Fibroblast of the aortic adventitia (primary cell): ENCODE results near the gene KCND2. TPM values are rescaled to one million over a fixed set of nuclear protein-coding genes. Genes with fewer than 3 reads are reported as not detected.

ENCODE experiments used
- DNase-seq: peaks from one replicate; pipeline ENCODE4 v3.0.0-alpha.2; 2010; ENCODE audit warnings: low read depth
- H3K4me3 ChIP-seq: 2 replicates; pipeline ENCODE4 v1.5.1; 2011; ENCODE audit warnings: low read depth, mild to moderate bottlenecking, control low read depth, low read length, moderate library complexity
- CTCF ChIP-seq: IDR thresholded peaks from 2 replicates; pipeline ENCODE4 v1.5.1; 2011; ENCODE audit warnings: mild to moderate bottlenecking, low read length, control low read depth, inconsistent platforms; ENCODE audit not compliant: insufficient read depth
- total RNA-seq: library from RNA; depleted of rRNA; stranded (reverse); fragments of >200 nt; gene quantifications from 2 replicates; pipeline ENCODE4 v1.2.3, GENCODE V29; 2012; ENCODE audit warnings: low replicate concordance

KCND2 gene
- total RNA-seq, 1 donor, result 11.3 TPM

DNA sequence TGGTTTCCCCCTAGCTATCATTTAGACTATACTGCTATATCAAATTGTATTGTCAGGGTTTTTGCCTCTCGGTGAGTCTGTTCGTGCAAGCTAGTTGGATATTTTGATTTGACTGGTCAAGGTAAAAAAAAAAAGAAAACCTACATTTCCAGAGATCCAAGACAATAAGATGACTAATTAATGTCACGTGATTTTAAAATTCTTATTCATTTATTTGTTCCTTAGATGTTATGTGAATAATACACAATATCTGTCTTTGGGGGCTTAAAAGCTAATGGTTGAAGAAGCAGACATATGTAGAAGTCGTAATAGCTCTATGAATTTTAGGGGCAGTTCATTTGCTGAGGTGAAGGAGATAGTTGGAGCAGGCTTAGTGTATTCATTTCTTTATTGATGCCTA is 191.1 kb downstream of the KCND2 start:
- H3K4me3 ChIP-seq, result no peak overlapping the region

DNA sequence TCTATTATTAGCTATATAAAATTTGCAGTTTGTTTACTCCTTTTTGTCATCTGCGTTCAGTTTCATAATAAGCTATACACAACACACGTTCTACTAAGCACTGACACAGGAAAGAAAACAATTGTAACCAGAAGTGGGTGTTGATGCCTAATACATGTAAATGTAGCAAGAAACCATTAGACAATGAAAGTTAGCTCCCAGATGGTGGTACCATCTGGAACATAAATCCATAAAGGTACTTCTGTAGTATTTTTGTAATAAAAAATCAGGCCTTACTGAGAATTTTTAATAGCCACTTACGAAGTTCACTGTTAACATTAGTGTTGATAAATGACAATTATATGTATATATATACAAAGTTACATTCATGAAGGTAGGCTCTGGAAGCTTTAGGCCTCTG is 194.7 kb downstream of the KCND2 start:
- H3K4me3 ChIP-seq, result no peak overlapping the region
- no peak for DNase-seq
- TF ChIP-seq CTCF, result no peak

More for the DNA sequence above, 191.1 kb downstream of the KCND2 start:
- TF ChIP-seq CTCF, result no peak
- DNase-seq, result no peak

GRCh38 chr7:120468611-120469010 is 195.6 kb downstream of the KCND2 start:
- no peak for TF ChIP-seq CTCF
- H3K4me3 ChIP-seq, result no peak overlapping the region
- DNase-seq, result no peak

GRCh38 chr7:120472892-120473291 is 199.9 kb downstream of the KCND2 start:
- no peak for DNase-seq
- no peak overlapping the region for H3K4me3 ChIP-seq
- no peak for TF ChIP-seq CTCF

GRCh38 chr7:120473352-120473751 is 200.4 kb downstream of the KCND2 start:
- TF ChIP-seq CTCF, result no peak
- no peak overlapping the region for H3K4me3 ChIP-seq
- no peak for DNase-seq

DNA sequence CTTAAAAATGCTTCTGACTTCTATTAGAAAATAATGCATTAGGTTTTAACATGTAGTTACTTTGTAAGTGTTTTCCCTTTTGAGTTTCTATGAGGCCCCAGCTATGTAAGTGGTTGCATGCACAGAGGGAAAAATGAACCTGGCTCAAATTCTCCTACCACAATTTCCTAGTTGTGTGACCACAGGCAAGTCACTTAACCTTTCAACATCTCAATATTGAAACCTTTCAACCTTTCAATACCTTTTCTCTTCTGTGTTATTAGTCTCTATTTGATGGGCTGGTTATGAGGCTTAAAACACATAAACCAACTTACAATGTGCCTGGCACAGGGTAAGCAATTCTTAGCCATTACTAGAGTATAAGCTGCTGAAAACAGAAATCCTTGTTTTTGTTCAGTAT is 203.0 kb downstream of the KCND2 start:
- no peak for TF ChIP-seq CTCF
- no peak overlapping the region for H3K4me3 ChIP-seq
- no peak for DNase-seq

GRCh38 chr7:120480472-120480871 is 207.5 kb downstream of the KCND2 start:
- H3K4me3 ChIP-seq, result no peak overlapping the region
- no peak for TF ChIP-seq CTCF
- DNase-seq, result no peak
